ENCODE data around the gene SKAP1. TPM values are rescaled to one million over a fixed set of nuclear protein-coding genes. Genes with fewer than 3 reads are reported as not detected.

The SKAP1 gene
- total RNA-seq, 1 experiment from 2014 or later, result not detected

- Histone ChIP-seq H3K27me3 (ENCODE audit: control insufficient read depth, insufficient read depth, low read length) (no peaks in the 10 kb centered on the region), H3K4me3 (ENCODE audit: insufficient read depth, low read depth, low read length) (no peak overlapping the region), H3K36me3 (replicated peaks; ENCODE audit: control insufficient read depth, insufficient read depth, low read length) (no peaks in the 10 kb centered on the region)
- DNase-seq, result no peak
These were observed 255.0 kb downstream of the SKAP1 start for GRCh38 chr17:48174833-48175523.

DNA sequence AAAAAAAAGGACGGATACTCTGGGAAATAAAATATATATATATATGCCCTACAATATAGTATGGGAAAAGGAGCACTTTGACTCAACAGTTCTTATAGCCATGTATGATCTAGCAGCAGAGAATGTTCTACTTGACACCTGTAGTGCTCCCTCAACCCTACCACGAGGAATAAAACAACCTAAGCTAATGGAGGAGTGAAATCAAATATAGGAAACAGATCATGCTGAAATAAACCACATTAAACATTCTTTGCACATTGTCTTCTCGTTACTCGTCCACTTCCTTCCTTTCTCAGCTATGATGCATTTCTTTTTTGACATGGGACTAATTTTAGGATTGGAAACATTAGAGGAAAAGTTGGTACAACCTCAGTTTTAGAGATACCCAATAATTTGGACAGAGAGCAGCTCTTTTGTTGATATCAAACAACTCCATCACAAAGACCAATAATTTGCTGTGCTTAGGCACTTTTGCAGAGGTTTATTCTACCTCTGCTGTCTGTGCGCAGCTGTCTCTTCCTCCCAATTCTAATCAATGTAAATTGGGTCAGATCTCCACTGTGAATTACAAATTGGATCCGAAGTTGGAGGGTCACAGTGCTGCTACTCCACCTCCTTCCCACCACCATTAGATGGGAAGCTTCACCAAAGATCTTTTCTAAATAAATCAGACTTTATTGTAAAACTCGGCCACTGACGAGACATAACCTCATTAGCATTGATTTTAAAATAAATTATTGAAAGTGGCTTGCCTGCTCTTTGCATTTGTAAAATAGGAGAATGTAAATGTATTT lies 256.6 kb downstream of the SKAP1 start:
- no peak overlapping the region for H3K4me3 ChIP-seq (ENCODE audit: insufficient read depth, low read depth, low read length)
- H3K27me3 ChIP-seq (ENCODE audit: control insufficient read depth, insufficient read depth, low read length), result 0 out of 2 replicates have a peak, but pooled peaks cover 2% of the 10 kb centered on the region
- no peaks in the 10 kb centered on the region for H3K36me3 ChIP-seq (replicated peaks; ENCODE audit: control insufficient read depth, insufficient read depth, low read length)
- no peak for DNase-seq

GRCh38 chr17:48169926-48170325 lies 260.1 kb downstream of the SKAP1 start:
- H3K27me3 ChIP-seq (ENCODE audit: control insufficient read depth, insufficient read depth, low read length), result 0 out of 2 replicates have a peak, but pooled peaks cover 2% of the 10 kb centered on the region
- H3K36me3 ChIP-seq (replicated peaks; ENCODE audit: control insufficient read depth, insufficient read depth, low read length), result no peaks in the 10 kb centered on the region
- DNase-seq, result no peak

GRCh38 chr17:48163809-48164208 lies 266.2 kb downstream of the SKAP1 start:
- DNase-seq, result no peak
- Histone ChIP-seq H3K36me3 (replicated peaks; ENCODE audit: control insufficient read depth, insufficient read depth, low read length) (no peaks in the 10 kb centered on the region), H3K4me3 (ENCODE audit: insufficient read depth, low read depth, low read length) (no peak overlapping the region), H3K27me3 (ENCODE audit: control insufficient read depth, insufficient read depth, low read length) (peaks cover 3% of the 10 kb centered on the region; the same call in 1 of the 2 replicates)

More at GRCh38 chr17:48169926-48170325, 260.1 kb downstream of the SKAP1 start:
- H3K4me3 ChIP-seq (ENCODE audit: insufficient read depth, low read depth, low read length), result no peak overlapping the region

DNA sequence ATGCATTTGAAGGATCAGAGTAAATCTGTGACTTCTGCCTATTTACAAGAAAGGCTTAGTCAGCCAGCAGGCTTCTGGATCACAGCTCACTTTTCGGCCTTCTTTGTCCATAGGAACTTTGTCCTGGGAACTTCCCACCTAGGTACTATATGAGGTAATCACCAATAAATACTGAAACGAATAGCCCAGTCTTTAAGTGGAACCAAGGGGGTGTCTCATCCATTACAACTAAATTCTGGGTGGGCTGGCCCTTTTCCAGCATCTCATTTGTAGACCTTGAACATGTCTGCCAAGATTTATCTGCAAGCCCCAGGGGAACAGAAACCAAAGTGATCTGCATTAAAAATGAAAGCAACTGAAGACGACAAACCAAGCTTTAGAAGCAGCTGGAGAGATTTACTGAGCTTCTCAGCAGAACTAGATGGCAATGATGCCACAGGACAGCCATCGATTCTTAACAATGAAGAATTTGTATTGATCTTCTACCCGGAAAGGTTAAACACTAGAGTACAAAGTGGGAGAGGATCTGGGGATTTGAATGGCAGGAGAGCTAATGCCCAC lies 267.0 kb downstream of the SKAP1 start:
- DNase-seq, result no peak
- Histone ChIP-seq H3K4me3 (ENCODE audit: insufficient read depth, low read depth, low read length) (no peak overlapping the region), H3K27me3 (ENCODE audit: control insufficient read depth, insufficient read depth, low read length) (peaks cover 3% of the 10 kb centered on the region; the same call in 1 of the 2 replicates), H3K36me3 (replicated peaks; ENCODE audit: control insufficient read depth, insufficient read depth, low read length) (no peaks in the 10 kb centered on the region)

DNA sequence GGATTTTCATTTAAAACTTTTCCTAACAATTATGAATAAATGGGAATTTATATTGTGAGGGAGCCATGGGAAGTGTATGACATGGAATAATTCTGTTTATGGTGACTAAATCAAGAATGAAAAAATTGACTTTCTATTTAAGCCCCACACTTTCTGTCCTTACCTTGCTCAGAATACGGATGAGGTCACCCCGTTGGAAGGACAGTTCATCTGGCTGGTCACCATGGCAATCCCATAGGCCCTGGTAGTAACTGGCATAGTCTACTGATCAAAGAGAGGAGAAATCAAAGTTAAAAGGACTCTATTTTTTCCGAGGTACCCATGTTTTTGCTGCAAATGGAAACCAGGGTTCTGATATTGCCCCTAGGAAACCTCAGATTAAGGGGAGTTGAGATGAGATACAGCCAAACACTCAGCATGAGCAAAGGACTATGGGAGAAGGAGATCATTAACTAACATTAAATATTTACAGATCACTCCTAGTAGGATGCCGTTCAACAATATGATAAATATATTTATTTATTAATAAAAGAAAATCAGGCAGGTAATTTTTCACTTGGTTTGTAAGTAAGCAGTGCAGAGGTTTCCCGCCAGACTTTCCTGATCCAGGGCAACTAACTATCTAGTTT lies 267.6 kb downstream of the SKAP1 start:
- no peak for DNase-seq
- no peak overlapping the region for H3K4me3 ChIP-seq (ENCODE audit: insufficient read depth, low read depth, low read length)
- peaks cover 3% of the 10 kb centered on the region; the same call in 1 of the 2 replicates for H3K27me3 ChIP-seq (ENCODE audit: control insufficient read depth, insufficient read depth, low read length)
- no peaks in the 10 kb centered on the region for H3K36me3 ChIP-seq (replicated peaks; ENCODE audit: control insufficient read depth, insufficient read depth, low read length)

- Histone ChIP-seq H3K4me3 (ENCODE audit: insufficient read depth, low read depth, low read length) (no peak overlapping the region), H3K27me3 (ENCODE audit: control insufficient read depth, insufficient read depth, low read length) (peaks cover 3% of the 10 kb centered on the region; the same call in 1 of the 2 replicates), H3K36me3 (replicated peaks; ENCODE audit: control insufficient read depth, insufficient read depth, low read length) (no peaks in the 10 kb centered on the region)
- DNase-seq, result no peak
These were observed 268.7 kb downstream of the SKAP1 start for GRCh38 chr17:48161127-48161905.

GRCh38 chr17:48160177-48161081 lies 269.6 kb downstream of the SKAP1 start:
- DNase-seq, result peak; percentile 75
- H3K36me3 ChIP-seq (replicated peaks; ENCODE audit: control insufficient read depth, insufficient read depth, low read length), result no peaks in the 10 kb centered on the region
- H3K4me3 ChIP-seq (ENCODE audit: insufficient read depth, low read depth, low read length), result no peak overlapping the region
- peaks cover 3% of the 10 kb centered on the region; the same call in 1 of the 2 replicates for H3K27me3 ChIP-seq (ENCODE audit: control insufficient read depth, insufficient read depth, low read length)

- no peak for DNase-seq
- Histone ChIP-seq H3K36me3 (replicated peaks; ENCODE audit: control insufficient read depth, insufficient read depth, low read length) (no peaks in the 10 kb centered on the region), H3K4me3 (ENCODE audit: insufficient read depth, low read depth, low read length) (no peak overlapping the region), H3K27me3 (ENCODE audit: control insufficient read depth, insufficient read depth, low read length) (peaks cover 3% of the 10 kb centered on the region; the same call in 1 of the 2 replicates)
These were observed 270.8 kb downstream of the SKAP1 start for GRCh38 chr17:48159232-48159631.

DNA sequence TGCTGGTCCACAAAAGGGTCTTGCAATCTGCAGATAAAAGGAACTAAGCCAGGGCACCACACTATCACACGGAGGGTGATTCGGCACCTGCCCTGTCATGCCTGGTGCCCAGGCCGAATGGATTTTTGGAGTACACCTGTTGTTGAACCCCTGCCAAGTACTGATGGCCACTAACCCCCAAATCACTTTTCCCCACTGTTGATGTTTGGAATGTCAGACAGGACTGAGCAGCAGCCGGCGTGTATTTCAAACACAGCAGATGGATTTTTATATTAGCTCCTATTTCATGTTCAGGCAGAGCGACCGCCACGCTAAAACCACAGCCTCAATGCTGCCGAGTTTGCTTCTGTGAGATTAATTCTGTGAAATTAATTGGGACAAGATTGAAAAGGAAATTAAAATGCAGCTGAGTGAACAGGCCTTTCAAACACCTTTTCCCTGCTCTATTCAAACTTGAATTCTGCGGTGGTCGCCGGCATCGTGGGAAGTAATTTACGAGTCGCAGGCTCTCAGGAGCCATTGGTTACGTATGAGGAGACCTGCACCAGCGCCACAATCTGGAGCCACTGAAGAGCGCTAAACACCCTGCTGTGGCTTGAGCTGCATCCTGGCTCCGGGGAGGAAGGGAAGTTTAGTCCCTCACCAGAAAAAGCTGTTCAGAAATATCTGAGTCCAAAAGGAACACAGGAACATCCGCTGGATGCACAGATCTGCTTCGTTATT lies 274.0 kb downstream of the SKAP1 start:
- DNase-seq, result peak; percentile 35
- Histone ChIP-seq H3K4me3 (ENCODE audit: insufficient read depth, low read depth, low read length) (no peak overlapping the region), H3K27me3 (ENCODE audit: control insufficient read depth, insufficient read depth, low read length) (peaks cover 3% of the 10 kb centered on the region; the same call in 1 of the 2 replicates), H3K36me3 (replicated peaks; ENCODE audit: control insufficient read depth, insufficient read depth, low read length) (no peaks in the 10 kb centered on the region)

DNA sequence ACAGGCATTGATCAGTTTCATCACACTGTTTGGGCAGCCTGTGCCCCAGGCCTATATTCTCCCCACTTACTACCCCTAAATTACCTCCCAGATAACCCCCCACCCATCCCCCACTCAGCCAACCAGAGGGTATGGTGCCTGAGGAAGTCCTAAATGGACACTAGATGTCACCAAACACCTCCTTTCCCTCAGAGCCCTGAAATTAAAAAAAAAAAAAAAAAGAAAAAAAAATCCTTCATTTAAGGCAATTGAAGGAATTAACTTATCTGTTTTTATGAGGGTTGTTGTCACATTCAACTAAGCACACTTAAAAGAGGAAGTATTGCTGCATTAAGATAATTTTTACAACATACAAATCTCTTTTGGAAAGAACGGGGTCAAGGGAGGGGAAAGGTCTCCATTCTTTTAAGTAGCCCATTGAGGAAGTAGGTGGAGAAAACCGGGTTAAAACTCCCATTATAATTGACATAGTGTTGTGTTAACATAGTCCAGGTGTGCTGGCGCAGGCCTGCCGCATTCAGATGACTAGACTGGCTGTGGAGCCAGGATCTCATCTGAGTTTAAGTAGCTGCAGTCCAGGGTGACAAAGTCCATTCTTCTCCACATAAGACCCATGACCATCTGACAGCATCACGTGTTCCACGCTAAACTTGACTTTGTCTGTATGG lies 276.2 kb downstream of the SKAP1 start:
- H3K4me3 ChIP-seq (ENCODE audit: insufficient read depth, low read depth, low read length), result no peak overlapping the region
- no peaks in the 10 kb centered on the region for H3K36me3 ChIP-seq (replicated peaks; ENCODE audit: control insufficient read depth, insufficient read depth, low read length)
- DNase-seq, result peak; percentile 66
- no peaks in the 10 kb centered on the region for H3K27me3 ChIP-seq (ENCODE audit: control insufficient read depth, insufficient read depth, low read length)

DNA sequence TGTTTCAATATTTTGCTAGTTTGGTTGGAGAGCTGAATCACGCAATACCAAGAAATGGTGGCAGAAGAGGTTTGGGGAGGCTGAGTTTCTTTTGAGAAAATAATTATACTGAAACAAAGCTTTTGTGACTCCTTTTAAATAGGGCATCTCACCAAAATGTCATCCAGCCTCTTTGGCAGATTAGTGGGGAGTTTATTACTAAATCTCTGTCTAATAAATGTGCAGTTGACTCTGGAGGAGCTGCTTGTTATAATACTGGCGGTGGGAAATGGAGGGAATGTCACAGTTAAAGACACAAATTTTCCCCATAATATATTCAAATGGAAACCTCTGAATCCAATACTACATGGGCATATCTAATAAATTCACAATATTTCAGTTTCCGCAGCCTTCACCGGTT lies 277.7 kb downstream of the SKAP1 start:
- DNase-seq, result no peak
- H3K4me3 ChIP-seq (ENCODE audit: insufficient read depth, low read depth, low read length), result no peak overlapping the region
- H3K36me3 ChIP-seq (replicated peaks; ENCODE audit: control insufficient read depth, insufficient read depth, low read length), result no peaks in the 10 kb centered on the region
- no peaks in the 10 kb centered on the region for H3K27me3 ChIP-seq (ENCODE audit: control insufficient read depth, insufficient read depth, low read length)
